Chondrocyte (in vitro differentiated cells): ENCODE results near the gene DDX60. TPM values are rescaled to one million over a fixed set of nuclear protein-coding genes. Genes with fewer than 3 reads are reported as not detected.
"Not testable (repeated sequence)": the region's sequence is repeated elsewhere in the genome, so short reads cannot be mapped to it uniquely, and the experiment has no call there.

ENCODE experiments used
- DNase-seq: peaks from one replicate; pipeline ENCODE4 v3.0.0; 2021; ENCODE audit warnings: mixed read lengths, low spot score
- H3K27ac Mint-ChIP-seq: one replicate; pipeline ENCODE4 v1.8.0; 2021; ENCODE audit warnings: mild to moderate bottlenecking, moderate library complexity, mixed read lengths; ENCODE audit not compliant: unreplicated experiment
- H3K27me3 Mint-ChIP-seq: 2 replicates; pipeline ENCODE4 v1.8.0; 2021; ENCODE audit warnings: low read depth, mixed read lengths
- H3K36me3 Mint-ChIP-seq: 2 replicates; pipeline ENCODE4 v1.8.0; 2021; ENCODE audit warnings: low read depth, mixed read lengths
- H3K4me1 Mint-ChIP-seq: 2 replicates; pipeline ENCODE4 v1.8.0; 2021; ENCODE audit warnings: low read depth, mild to moderate bottlenecking, mixed read lengths
- H3K4me3 Mint-ChIP-seq: one replicate; pipeline ENCODE4 v1.8.0; 2021; ENCODE audit warnings: mild to moderate bottlenecking, moderate library complexity, mixed read lengths; ENCODE audit not compliant: unreplicated experiment
- H3K9me3 Mint-ChIP-seq: 2 replicates; pipeline ENCODE4 v1.8.0; 2021; ENCODE audit warnings: low read depth, mixed read lengths
- CTCF ChIP-seq: fragments of 200-600 bp; sonication (generic); IDR thresholded peaks from 2 replicates; pipeline ENCODE4 v1.5.0; 2021; ENCODE audit warnings: antibody characterized with exemption, mild to moderate bottlenecking, moderate library complexity
- total RNA-seq: library from RNA; stranded (reverse); gene quantifications from 3 replicates; pipeline ENCODE4 v1.2.1, GENCODE V29; 2021

DDX60 gene
- total RNA-seq, 1 donor from 2014 or later: 5.9 TPM

DNA sequence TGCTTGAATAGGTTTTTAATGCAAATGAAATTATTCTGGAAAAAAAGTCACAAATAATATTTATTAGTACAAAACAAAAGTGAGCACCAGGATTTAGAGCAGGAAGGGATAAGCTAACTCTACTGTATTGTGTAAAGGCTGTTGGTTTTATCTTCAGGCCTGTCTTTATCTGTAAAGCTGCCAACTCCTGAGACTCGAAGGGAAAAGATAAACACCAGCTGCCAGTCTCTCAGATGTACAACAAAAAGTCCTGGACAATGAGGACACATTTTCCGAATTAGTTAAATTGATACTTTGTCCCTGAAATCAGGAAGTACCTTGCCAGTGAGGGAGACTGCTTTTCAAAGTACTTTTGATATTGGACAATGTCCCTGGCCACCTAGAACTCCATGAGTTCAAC is 8.8 kb downstream of the DDX60 start:
- no peak for DNase-seq
- Mint-ChIP-seq H3K4me1 (no peaks in the 10 kb centered on the region), H3K27ac (no peak overlapping the region), H3K27me3 (no peaks in the 10 kb centered on the region), H3K36me3 (peaks cover 8% of the 10 kb centered on the region), H3K9me3 (no peaks in the 10 kb centered on the region), H3K4me3 (no peak overlapping the region)
- no peak for TF ChIP-seq CTCF

DNA sequence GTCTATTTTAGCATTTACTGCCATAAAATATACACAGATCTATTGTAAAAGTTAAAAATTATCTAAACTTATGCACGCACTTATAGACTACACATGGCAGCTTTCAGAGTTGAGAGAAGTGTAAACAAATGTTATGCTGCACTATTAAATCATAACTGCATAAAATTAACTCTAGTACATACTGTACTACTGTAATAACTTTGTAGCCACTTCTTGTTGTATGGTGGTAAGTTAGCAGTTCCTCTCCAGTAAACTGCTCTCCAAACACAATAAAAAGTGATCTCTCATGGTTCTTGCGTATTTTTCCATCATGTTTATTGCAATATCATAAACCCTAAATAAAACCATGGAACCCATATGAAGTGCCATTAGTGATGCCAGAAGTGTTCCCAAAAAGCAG is 9.6 kb downstream of the DDX60 start:
- Mint-ChIP-seq H3K9me3 (no peaks in the 10 kb centered on the region), H3K27me3 (no peaks in the 10 kb centered on the region), H3K4me3 (no peak overlapping the region), H3K36me3 (peaks cover 8% of the 10 kb centered on the region), H3K4me1 (no peaks in the 10 kb centered on the region), H3K27ac (no peak overlapping the region)
- no peak for TF ChIP-seq CTCF
- no peak for DNase-seq

- Mint-ChIP-seq H3K27ac (no peak overlapping the region), H3K4me1 (no peaks in the 10 kb centered on the region), H3K9me3 (no peaks in the 10 kb centered on the region), H3K4me3 (no peak overlapping the region), H3K27me3 (no peaks in the 10 kb centered on the region), H3K36me3 (peaks cover 8% of the 10 kb centered on the region)
- no peak for TF ChIP-seq CTCF
- no peak for DNase-seq
Measured at GRCh38 chr4:168306476-168306875, 12.1 kb downstream of the DDX60 start.

GRCh38 chr4:168304744-168305459 is 13.7 kb downstream of the DDX60 start:
- DNase-seq: no peak
- no peaks in the 10 kb centered on the region for H3K4me1 Mint-ChIP-seq
- H3K36me3 Mint-ChIP-seq: peaks cover 5% of the 10 kb centered on the region
- H3K27ac Mint-ChIP-seq: no peak overlapping the region
- H3K27me3 Mint-ChIP-seq: no peaks in the 10 kb centered on the region
- no peaks in the 10 kb centered on the region for H3K9me3 Mint-ChIP-seq
- TF ChIP-seq CTCF: no peak
- H3K4me3 Mint-ChIP-seq: no peak overlapping the region

GRCh38 chr4:168303430-168303829 is 15.1 kb downstream of the DDX60 start:
- H3K36me3 Mint-ChIP-seq: not testable (repeated sequence)

GRCh38 chr4:168293386-168293975 is 25.1 kb downstream of the DDX60 start:
- Mint-ChIP-seq H3K27me3 (no peaks in the 10 kb centered on the region), H3K4me3 (no peak overlapping the region), H3K9me3 (peaks cover 3% of the 10 kb centered on the region), H3K27ac (no peak overlapping the region), H3K4me1 (no peaks in the 10 kb centered on the region), H3K36me3 (peaks cover 7% of the 10 kb centered on the region)
- TF ChIP-seq CTCF: no peak
- DNase-seq: no peak

More at GRCh38 chr4:168303430-168303829, 15.1 kb downstream of the DDX60 start:
- H3K27me3 Mint-ChIP-seq, H3K4me1 Mint-ChIP-seq, H3K4me3 Mint-ChIP-seq, H3K9me3 Mint-ChIP-seq, H3K27ac Mint-ChIP-seq, DNase-seq: not testable (repeated sequence)
